IMR-90 (cell line): ENCODE results near the gene SCAMP2. TPM values are rescaled to one million over a fixed set of nuclear protein-coding genes. Genes with fewer than 3 reads are reported as not detected.

Source experiments
- ATAC-seq: fragments of 200-7000 bp; cut with Tn5 transposase; 2 replicates; pipeline ENCODE4 v1.9.1; 2020; ENCODE audit warnings: low read depth, mild to moderate bottlenecking, moderate library complexity
- BruUV-seq: library from RNA; stranded (reverse); fragments of 400-500 nt; replicated peaks from 2 replicates; lab custom pipeline; 2021; lab: Mats Ljungman, UMichigan
- CTCF ChIA-PET: fragments of 300-600 bp; formaldehyde crosslinking; extraction: SDS; loops from one replicate; lab custom pipeline; 2021; ENCODE audit warnings: antibody characterized with exemption; lab: Yijun Ruan, JAX
- POLR2A ChIA-PET: fragments of 300-600 bp; sonication (Branson Sonifier 250); formaldehyde crosslinking; loops from one replicate; lab custom pipeline; 2022; ENCODE audit warnings: antibody characterized with exemption; ENCODE audit not compliant: unreplicated experiment; lab: Charles Lee
- DNase-seq: peaks from one replicate; pipeline ENCODE4 v3.0.0; 2013
- H2AFZ ChIP-seq: replicated peaks from 2 replicates; pipeline ENCODE3; 2013; ENCODE audit warnings: low read length, mild to moderate bottlenecking; ENCODE audit not compliant: poor library complexity
- H2AK5ac ChIP-seq: 2 replicates; pipeline ENCODE4 v1.6.1; 2013; ENCODE audit warnings: low read depth, low read length, inconsistent platforms
- H2AK9ac ChIP-seq: replicated peaks from 2 replicates; pipeline ENCODE3; 2013; ENCODE audit warnings: mild to moderate bottlenecking, low read depth, low read length, moderate library complexity; ENCODE audit not compliant: poor library complexity
- H2BK120ac ChIP-seq: 2 replicates; pipeline ENCODE4 v1.6.1; 2013; ENCODE audit warnings: low read depth, low read length, inconsistent platforms
- H2BK15ac ChIP-seq: 3 replicates; pipeline ENCODE4 v1.6.1; 2013; ENCODE audit warnings: low read depth, low read length, inconsistent platforms
- H2BK20ac ChIP-seq: 2 replicates; pipeline ENCODE4 v1.6.1; 2013; ENCODE audit warnings: low read depth, mild to moderate bottlenecking, inconsistent platforms, low read length, moderate library complexity
- H2BK5ac ChIP-seq: 2 replicates; pipeline ENCODE4 v1.6.1; 2013; ENCODE audit warnings: mild to moderate bottlenecking, low read depth, low read length, inconsistent platforms; ENCODE audit not compliant: poor library complexity, severe bottlenecking
- H3K14ac ChIP-seq: replicated peaks from 2 replicates; pipeline ENCODE4 v1.6.1; 2013; ENCODE audit warnings: low read depth, low read length, inconsistent platforms
- H3K18ac ChIP-seq: 2 replicates; pipeline ENCODE4 v1.6.1; 2013; ENCODE audit warnings: low read depth, low read length, control low read depth
- H3K23ac ChIP-seq: 2 replicates; pipeline ENCODE4 v1.6.1; 2013; ENCODE audit warnings: low read depth, low read length, inconsistent platforms
- H3K27ac ChIP-seq: 2 replicates; pipeline ENCODE4 v1.5.1; 2013; ENCODE audit warnings: mild to moderate bottlenecking, control low read depth, low read length; ENCODE audit not compliant: insufficient read depth
- H3K27me3 ChIP-seq: 2 replicates; pipeline ENCODE4 v1.6.1; 2013; ENCODE audit warnings: low read length; ENCODE audit not compliant: control insufficient read depth, insufficient read depth
- H3K36me3 ChIP-seq: 2 replicates; pipeline ENCODE4 v1.6.1; 2013; ENCODE audit warnings: low read length, mixed read lengths; ENCODE audit not compliant: control insufficient read depth, insufficient read depth
- H3K4ac ChIP-seq: 2 replicates; pipeline ENCODE4 v1.6.1; 2013; ENCODE audit warnings: low read depth, low read length, inconsistent platforms
- H3K4me1 ChIP-seq: 2 replicates; pipeline ENCODE4 v1.6.1; 2013; ENCODE audit warnings: low read length, mixed read lengths; ENCODE audit not compliant: control insufficient read depth, insufficient read depth
- H3K4me2 ChIP-seq: 2 replicates; pipeline ENCODE4 v1.6.1; 2013; ENCODE audit warnings: low read depth, mild to moderate bottlenecking, control low read depth, low read length, moderate library complexity
- H3K4me3 ChIP-seq: 2 replicates; pipeline ENCODE4 v1.5.1; 2013; ENCODE audit warnings: low read depth, mild to moderate bottlenecking, control low read depth, low read length, moderate library complexity; ENCODE audit not compliant: insufficient read depth
- H3K56ac ChIP-seq: 2 replicates; pipeline ENCODE4 v1.6.1; 2013; ENCODE audit warnings: low read length, inconsistent platforms; ENCODE audit not compliant: insufficient read depth; ENCODE audit errors: extremely low read depth
- H3K79me1 ChIP-seq, 2 experiments: 2 replicates each; pipeline ENCODE4 v1.6.1; 2013; ENCODE audit warnings: low read length in 2 of 2, inconsistent platforms in 1 of 2, low read depth in 1 of 2
- H3K9ac ChIP-seq: 2 replicates; pipeline ENCODE4 v1.6.1; 2013; ENCODE audit warnings: low read depth, low read length, control low read depth
- H3K9me1 ChIP-seq: 2 replicates; pipeline ENCODE4 v1.6.1; 2013; ENCODE audit warnings: low read length, inconsistent platforms; ENCODE audit not compliant: insufficient read depth
- H3K9me3 ChIP-seq: 2 replicates; pipeline ENCODE4 v1.6.1; 2013; ENCODE audit warnings: low read length; ENCODE audit not compliant: control insufficient read depth, insufficient read depth
- H4K20me1 ChIP-seq: 2 replicates; pipeline ENCODE4 v1.6.1; 2013; ENCODE audit warnings: low read length, inconsistent platforms; ENCODE audit not compliant: insufficient read depth
- H4K5ac ChIP-seq: 2 replicates; pipeline ENCODE4 v1.6.1; 2013; ENCODE audit warnings: mild to moderate bottlenecking, low read depth, low read length, control low read depth
- H4K8ac ChIP-seq, 2 experiments: 2 replicates each; pipeline ENCODE4 v1.6.1; 2013; ENCODE audit warnings: low read depth in 2 of 2, low read length in 2 of 2, control low read depth in 1 of 2, inconsistent platforms in 1 of 2
- H4K91ac ChIP-seq: 2 replicates; pipeline ENCODE4 v1.6.1; 2013; ENCODE audit warnings: low read depth, low read length, inconsistent platforms; ENCODE audit not compliant: insufficient read depth
- BHLHE40 ChIP-seq: fragments of 150-350 bp; IDR thresholded peaks from 2 replicates; pipeline ENCODE4 v1.6.1; 2016; ENCODE audit warnings: mild to moderate bottlenecking, low read depth, low read length
- CEBPB ChIP-seq: IDR thresholded peaks from 2 replicates; pipeline ENCODE4 v1.6.1; 2012; ENCODE audit warnings: low read depth, low read length, improper control_type of control experiment
- CHD1 ChIP-seq: IDR thresholded peaks from 2 replicates; pipeline ENCODE4 v1.6.1; 2012; ENCODE audit warnings: low read depth, low read length, improper control_type of control experiment
- CTCF ChIP-seq: conservative IDR thresholded peaks from 2 replicates; pipeline ENCODE4 v1.5.1; 2012; ENCODE audit warnings: mild to moderate bottlenecking, low read depth, low read length, improper control_type of control experiment
- ELK1 ChIP-seq: fragments of 150-350 bp; IDR thresholded peaks from 2 replicates; pipeline ENCODE4 v1.6.1; 2016; ENCODE audit warnings: low read depth, mild to moderate bottlenecking, low read length, moderate library complexity, borderline replicate concordance
- FOS ChIP-seq: fragments of 150-350 bp; IDR thresholded peaks from 2 replicates; pipeline ENCODE4 v1.6.1; 2016; ENCODE audit warnings: low read depth, low read length
- MAFK ChIP-seq: IDR thresholded peaks from 2 replicates; pipeline ENCODE4 v1.6.1; 2012; ENCODE audit warnings: low read depth, low read length, improper control_type of control experiment
- MAZ ChIP-seq: IDR thresholded peaks from 2 replicates; pipeline ENCODE4 v1.6.1; 2012; ENCODE audit warnings: low read depth, mild to moderate bottlenecking, low read length, improper control_type of control experiment, moderate library complexity, borderline replicate concordance
- MXI1 ChIP-seq: IDR thresholded peaks from 2 replicates; pipeline ENCODE4 v1.6.1; 2012; ENCODE audit warnings: low read depth, mild to moderate bottlenecking, low read length, moderate library complexity, borderline replicate concordance
- NFE2L2 ChIP-seq: fragments of 150-350 bp; IDR thresholded peaks from 2 replicates; pipeline ENCODE4 v1.6.1; 2016; ENCODE audit warnings: low read depth, mild to moderate bottlenecking, low read length
- RCOR1 ChIP-seq: IDR thresholded peaks from 2 replicates; pipeline ENCODE4 v1.6.1; 2012; ENCODE audit warnings: mild to moderate bottlenecking, low read length, improper control_type of control experiment; ENCODE audit not compliant: insufficient replicate concordance
- SMC3 ChIP-seq: fragments of 150-350 bp; IDR thresholded peaks from 2 replicates; pipeline ENCODE4 v1.6.1; 2016; ENCODE audit warnings: low read depth, mild to moderate bottlenecking, antibody characterized with exemption, low read length, moderate library complexity
- USF2 ChIP-seq: fragments of 150-350 bp; IDR thresholded peaks from 2 replicates; pipeline ENCODE4 v1.6.1; 2017; ENCODE audit warnings: mild to moderate bottlenecking, antibody characterized with exemption, low read length, low read depth
- WGBS, 2 experiments: methylation state at CpG; one replicate each; pipeline versions ENCODE4 v1.1.5 to v1.1.7; 2013; ENCODE audit warnings: missing lambda C conversion rate in 2 of 2; ENCODE audit not compliant: insufficient read length in 1 of 2; ENCODE audit errors: extremely low coverage in 2 of 2; 5-methylcytosine and 5-hydroxymethylcytosine counted together
- dilution Hi-C: fragments of 300-500 bp; cut with HindIII; formaldehyde crosslinking; loops from one replicate; pipeline ENCODE4 v1.14.3; 2018; ENCODE audit warnings: low sequenced_read_pairs; ENCODE audit not compliant: unreplicated experiment
- in situ Hi-C: fragments of 300-500 bp; cut with MboI; formaldehyde crosslinking; loops from 3 replicates; pipeline ENCODE4 v1.14.3; 2019; ENCODE audit warnings: low sequenced_read_pairs, inconsistent platforms, mixed read lengths
- intact Hi-C: fragments of 100-400 bp; cut with micrococcal nuclease; formaldehyde crosslinking; loops from 2 replicates; pipeline ENCODE4 v1.10.0; 2022
- polyA plus RNA-seq, 3 experiments: library from polyadenylated mRNA; depleted of rRNA; stranded (reverse); fragments of >200 nt; gene quantifications; 2 replicates each; pipeline ENCODE4 v1.2.3, GENCODE V29; 2012; ENCODE audit warnings: low replicate concordance in 1 of 3
- total RNA-seq: library from RNA; depleted of rRNA; stranded (reverse); fragments of >200 nt; gene quantifications from 2 replicates; pipeline ENCODE4 v1.2.3, GENCODE V29; 2012

Gene SCAMP2
- total and polyA plus RNA-seq, 2 of the 4 experiments (the other 2 are of a cell fraction): 25.8 to 111 TPM

- DNase-seq: peak; percentile 83
- BruUV-seq: no TSS peak
- H3K4ac ChIP-seq: peak within 1 kb of the TSS; percentile 100
- H3K9me3 ChIP-seq: no peaks in the 10 kb centered on the region
- intact Hi-C loops: loop anchor here (5.0 kb wide), 1 partner anchor 64 kb away; the partner anchor contains the start of gene ULK3
- peaks cover 11% of the 10 kb centered on the region for H3K4me1 ChIP-seq
- peak within 1 kb of the TSS; percentile 90 for H3K27ac ChIP-seq
- in situ Hi-C loops: no loop called here
- H4K20me1 ChIP-seq: peaks cover 10% of the 10 kb centered on the region
- H3K56ac ChIP-seq: peak within 1 kb of the TSS; percentile 89
- peak within 1 kb of the TSS; percentile 92 for H3K18ac ChIP-seq
- H3K23ac ChIP-seq: peak within 1 kb of the TSS; percentile 95
- peak; percentile 93 for ATAC-seq
- H4K8ac ChIP-seq: peak within 1 kb of the TSS; percentile 96 to 100
- peak within 1 kb of the TSS; percentile 85 for H2BK120ac ChIP-seq
- ChIA-PET CTCF (interaction anchor here (0.6 kb wide), 1 partner anchor 104 kb away, joined by 4 read pairs; no protein-coding TSS in a partner anchor), POLR2A (interaction anchor here (0.6 kb wide), 2 partner anchors 10 to 55 kb away, joined by 3 to 4 read pairs; no protein-coding TSS in a partner anchor)
- H3K79me1 ChIP-seq: peaks cover 23 to 52% of the 10 kb centered on the region in 2 experiments
- peaks cover 4% of the 10 kb centered on the region for H3K9me1 ChIP-seq
- peak within 1 kb of the TSS; percentile 55; the same call in 1 of the 3 replicates for H2BK15ac ChIP-seq
- H4K91ac ChIP-seq: peak within 1 kb of the TSS; percentile 95
- peak within 1 kb of the TSS; percentile 99 for H4K5ac ChIP-seq
- peak within 1 kb of the TSS; percentile 89 for H3K4me3 ChIP-seq
- peak within 1 kb of the TSS; percentile 77 for H2BK5ac ChIP-seq
- peak within 1 kb of the TSS; percentile 85 for H3K4me2 ChIP-seq
- H3K27me3 ChIP-seq: no peaks in the 10 kb centered on the region
- peak within 1 kb of the TSS; percentile 100 for H3K14ac ChIP-seq
- 0 out of 2 replicates have a peak within 1 kb of the TSS, but pooled peaks have one; percentile 67 for H2BK20ac ChIP-seq
- peak within 1 kb of the TSS; percentile 97 for H3K9ac ChIP-seq
- H2AK5ac ChIP-seq: peak within 1 kb of the TSS; percentile 80; the same call in 1 of the 2 replicates
- H2AFZ ChIP-seq: peak within 1 kb of the TSS; percentile 97
- 4% methylated on average over 26 of the region's 74 CpGs; no CpG with 5 or more reads in 1 of the 2 experiments for WGBS, 2 experiments
- dilution Hi-C loops: no loop called here
- peak within 1 kb of the TSS; percentile 86 for H2AK9ac ChIP-seq
- H3K36me3 ChIP-seq: peaks cover 21% of the 10 kb centered on the region
- TF ChIP-seq CEBPB (peak; percentile 97), NFE2L2 (no peak), USF2 (no peak), MAZ (peak; percentile 91; the same call in 1 of the 2 replicates), RCOR1 (no peak), ELK1 (no peak), SMC3 (no peak), CHD1 (no peak), MXI1 (no peak), FOS (no peak), MAFK (no peak), BHLHE40 (no peak), CTCF (no peak)
Measured at GRCh38 chr15:74906450-74907162, 33.4 kb upstream of the SCAMP2 start, which contains the start of gene FAM219B. Gene FAM219B (minus strand): TSS chr15:74906851. CDS start chr15:74906800, 51 bp downstream.
